GM12801 (cell line): ENCODE results near the gene UBAP2.

Source experiments
- TF ChIP-seq, protein P1 (sequence below): IDR thresholded peaks from one replicate; pipeline ENCODE4 v1.5.1; 2011; ENCODE audit warnings: control low read depth; ENCODE audit not compliant: insufficient read length; ENCODE audit errors: extremely low read depth

The UBAP2 gene

GRCh38 chr9:34087370-34087769, 38.7 kb upstream of the UBAP2 start:
- TF ChIP-seq, protein P1, sequence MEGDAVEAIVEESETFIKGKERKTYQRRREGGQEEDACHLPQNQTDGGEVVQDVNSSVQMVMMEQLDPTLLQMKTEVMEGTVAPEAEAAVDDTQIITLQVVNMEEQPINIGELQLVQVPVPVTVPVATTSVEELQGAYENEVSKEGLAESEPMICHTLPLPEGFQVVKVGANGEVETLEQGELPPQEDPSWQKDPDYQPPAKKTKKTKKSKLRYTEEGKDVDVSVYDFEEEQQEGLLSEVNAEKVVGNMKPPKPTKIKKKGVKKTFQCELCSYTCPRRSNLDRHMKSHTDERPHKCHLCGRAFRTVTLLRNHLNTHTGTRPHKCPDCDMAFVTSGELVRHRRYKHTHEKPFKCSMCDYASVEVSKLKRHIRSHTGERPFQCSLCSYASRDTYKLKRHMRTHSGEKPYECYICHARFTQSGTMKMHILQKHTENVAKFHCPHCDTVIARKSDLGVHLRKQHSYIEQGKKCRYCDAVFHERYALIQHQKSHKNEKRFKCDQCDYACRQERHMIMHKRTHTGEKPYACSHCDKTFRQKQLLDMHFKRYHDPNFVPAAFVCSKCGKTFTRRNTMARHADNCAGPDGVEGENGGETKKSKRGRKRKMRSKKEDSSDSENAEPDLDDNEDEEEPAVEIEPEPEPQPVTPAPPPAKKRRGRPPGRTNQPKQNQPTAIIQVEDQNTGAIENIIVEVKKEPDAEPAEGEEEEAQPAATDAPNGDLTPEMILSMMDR: no peak

- TF ChIP-seq, protein P1: no peak
These were observed 38.2 kb upstream of the UBAP2 start for GRCh38 chr9:34086864-34087263.

- TF ChIP-seq, protein P1: no peak
These were observed 37.2 kb upstream of the UBAP2 start for GRCh38 chr9:34085581-34086500.

- TF ChIP-seq, protein P1: no peak
These were observed 35.9 kb upstream of the UBAP2 start for GRCh38 chr9:34084562-34084961.

- TF ChIP-seq, protein P1: no peak
These were observed 30.5 kb upstream of the UBAP2 start for GRCh38 chr9:34079181-34079580.

GRCh38 chr9:34072868-34073590, 24.3 kb upstream of the UBAP2 start:
- TF ChIP-seq, protein P1: no peak

DNA sequence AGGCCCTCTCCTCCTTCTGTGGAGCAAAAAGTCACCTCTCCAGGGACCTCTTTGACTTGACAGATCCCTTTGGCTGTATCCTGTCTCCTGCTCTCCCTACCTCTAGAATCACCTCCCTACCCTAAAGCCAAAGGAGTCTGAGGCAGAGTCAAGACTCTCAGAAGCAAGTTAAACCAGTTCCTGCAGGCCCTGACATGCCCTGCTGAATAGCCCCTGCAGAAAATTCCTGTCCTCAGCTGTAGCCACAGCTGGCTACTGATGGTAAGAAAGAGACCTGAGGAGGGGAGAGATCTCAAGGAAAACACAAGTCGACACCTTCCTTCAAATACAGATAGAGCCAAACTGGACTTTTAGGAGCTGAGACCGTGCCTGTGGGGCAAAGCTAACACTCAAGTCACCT, 23.7 kb upstream of the UBAP2 start:
- TF ChIP-seq, protein P1: no peak
